DMS114 treated with DMSO at 0.1 percent for 48 hours (cell line): ENCODE measurements around the gene LPP.

ENCODE experiments used
- DNase-seq: peaks from one replicate; lab custom pipeline; 2025; ENCODE audit not compliant: unreplicated experiment; lab: John Stamatoyannopoulos, UW

The LPP gene

DNA sequence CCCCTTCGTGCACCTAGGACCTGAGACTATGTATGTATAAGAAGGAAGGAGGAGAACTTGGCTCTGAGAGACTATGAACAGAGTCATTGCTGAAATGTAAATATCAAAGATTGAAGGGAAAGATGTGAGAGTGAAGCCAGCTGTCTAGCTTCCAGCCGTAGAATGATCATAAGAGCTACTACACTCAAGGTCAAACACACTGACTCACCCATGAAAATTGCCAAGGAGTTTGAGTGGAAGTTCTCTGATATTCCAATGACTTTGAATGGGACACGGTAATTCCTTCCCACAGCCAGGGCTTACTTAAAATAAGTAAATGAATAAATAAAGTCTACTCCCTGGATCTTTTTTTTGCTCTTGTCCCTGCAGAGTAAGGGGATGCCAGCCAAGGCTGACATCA, 618.9 kb downstream of the LPP start:
- DNase-seq: no peak

DNA sequence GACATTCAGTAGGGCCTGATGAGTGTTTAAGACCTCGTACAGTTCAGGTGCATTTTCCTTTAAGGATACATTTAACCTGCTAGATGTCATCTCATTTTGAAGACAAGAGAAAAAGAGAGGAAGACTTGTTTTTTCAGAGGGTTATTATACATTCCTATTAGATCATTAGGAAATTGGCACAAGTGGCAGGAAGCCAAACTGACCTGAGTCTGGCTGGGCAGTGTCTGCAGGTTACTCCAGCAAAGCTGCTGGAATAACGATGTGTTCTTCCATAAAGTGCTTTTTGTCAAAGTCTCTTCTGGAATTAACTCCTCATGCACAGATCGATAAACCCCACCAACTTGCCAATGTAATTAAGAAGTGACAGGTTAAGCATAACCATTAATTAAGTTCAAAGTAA, 621.5 kb downstream of the LPP start:
- no peak for DNase-seq

DNA sequence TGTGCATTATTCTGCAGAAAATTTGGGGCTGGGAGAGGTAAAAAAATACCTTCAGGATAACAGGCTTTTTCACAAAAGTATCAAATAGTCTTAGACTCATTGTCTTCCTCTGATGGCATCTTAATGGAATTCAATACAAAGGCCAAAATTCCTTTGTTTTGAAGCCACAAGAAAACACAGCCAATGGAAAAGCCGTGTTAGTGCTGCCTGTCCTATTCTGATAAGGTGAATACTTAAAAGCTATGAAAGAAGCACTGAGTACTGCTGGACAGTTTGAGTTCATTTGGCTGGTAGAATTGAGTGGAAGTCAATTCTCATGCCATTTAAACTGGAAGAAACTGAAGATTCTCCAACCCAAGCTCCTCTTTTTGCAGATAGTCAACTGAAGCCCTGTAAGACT, 622.5 kb downstream of the LPP start:
- no peak for DNase-seq

GRCh38 chr3:188778091-188778852, 624.3 kb downstream of the LPP start:
- no peak for DNase-seq

- no peak for DNase-seq
These were observed 625.5 kb downstream of the LPP start for GRCh38 chr3:188779281-188779980.

GRCh38 chr3:188780193-188781147, 626.5 kb downstream of the LPP start:
- no peak for DNase-seq

DNA sequence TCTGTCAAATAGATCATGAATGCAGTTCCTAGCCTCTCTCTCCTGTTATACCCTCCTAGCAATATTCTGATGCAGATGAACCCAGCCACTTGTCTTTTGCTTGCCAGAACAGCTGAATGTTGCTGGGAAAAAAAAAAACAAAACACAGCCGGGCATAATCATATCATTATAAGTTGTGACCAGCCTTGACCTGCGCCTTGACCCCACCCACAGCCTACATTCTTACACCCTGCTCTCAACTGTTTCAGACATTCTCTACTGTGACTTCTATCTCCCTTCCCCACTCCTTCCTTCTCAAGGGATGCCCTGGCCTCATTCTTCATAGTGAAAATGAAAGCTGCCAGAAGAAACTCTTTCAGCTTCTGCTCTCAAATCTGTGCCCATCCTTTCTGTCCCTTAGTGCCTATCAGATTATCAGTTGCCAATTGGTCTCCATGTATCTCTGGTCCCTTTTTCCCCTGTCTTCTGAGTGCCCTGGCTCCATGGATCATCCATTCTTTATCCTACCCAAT, 628.7 kb downstream of the LPP start:
- DNase-seq: no peak

GRCh38 chr3:188786424-188786823, 632.5 kb downstream of the LPP start:
- no peak for DNase-seq

DNA sequence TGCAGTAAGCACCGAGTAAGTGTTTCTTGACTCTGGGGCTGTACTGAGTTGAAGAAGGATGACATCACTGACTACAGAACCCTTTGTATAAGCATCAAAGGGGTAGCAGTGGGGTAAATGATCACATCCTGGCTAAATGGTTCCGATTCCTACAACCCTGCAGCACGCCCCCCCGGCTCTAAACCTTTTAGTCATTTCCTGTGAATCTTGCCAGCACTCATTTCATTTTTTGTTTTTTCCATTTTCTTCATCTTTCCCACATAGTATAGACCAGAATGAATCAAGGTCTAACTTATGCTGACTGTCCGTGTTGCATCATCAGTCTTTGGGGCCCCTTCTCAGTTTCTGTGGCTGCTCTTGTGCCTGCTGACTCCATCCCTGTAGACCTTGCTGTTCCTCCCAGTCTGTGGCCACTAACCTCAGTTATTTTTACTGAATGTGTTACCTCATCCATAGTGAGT, 634.7 kb downstream of the LPP start:
- DNase-seq: no peak

DNA sequence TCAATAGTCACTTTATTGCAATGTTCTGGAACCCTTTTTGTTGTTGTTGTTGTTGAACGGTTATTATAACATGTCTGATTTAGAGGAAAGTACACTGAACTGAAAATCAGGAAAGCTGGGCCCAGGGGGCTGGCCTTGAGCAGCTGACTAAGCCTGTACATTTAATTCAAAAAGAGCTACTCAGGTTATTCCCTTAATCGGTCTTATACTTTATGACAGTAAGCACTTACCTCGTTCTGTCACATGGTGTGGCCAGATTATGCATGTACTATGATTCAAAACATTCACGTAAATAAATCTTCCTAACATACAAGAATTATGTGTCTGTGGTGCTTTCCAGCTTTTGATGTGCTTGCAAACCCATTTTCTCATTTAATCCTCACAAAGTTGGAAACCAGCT, 635.3 kb downstream of the LPP start:
- no peak for DNase-seq

DNA sequence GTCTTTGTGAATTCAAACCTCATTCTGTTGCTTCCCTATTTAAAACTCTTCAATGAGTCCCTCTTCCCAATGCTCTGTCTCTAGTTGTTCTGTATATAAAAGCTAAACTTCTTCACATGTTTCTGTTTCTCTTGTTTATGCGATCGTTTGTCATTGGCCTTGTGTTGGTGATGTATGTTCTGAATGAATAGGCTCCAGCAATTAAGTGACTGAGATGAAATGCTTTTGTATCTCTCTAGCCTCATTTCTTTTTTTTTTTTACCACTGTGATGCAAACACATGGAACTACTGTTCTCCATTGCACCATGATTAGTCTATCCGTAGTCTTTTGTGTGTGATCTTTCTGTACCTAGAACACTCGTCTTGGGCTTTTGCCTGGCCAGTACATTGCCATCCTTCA, 637.4 kb downstream of the LPP start:
- DNase-seq: no peak

DNA sequence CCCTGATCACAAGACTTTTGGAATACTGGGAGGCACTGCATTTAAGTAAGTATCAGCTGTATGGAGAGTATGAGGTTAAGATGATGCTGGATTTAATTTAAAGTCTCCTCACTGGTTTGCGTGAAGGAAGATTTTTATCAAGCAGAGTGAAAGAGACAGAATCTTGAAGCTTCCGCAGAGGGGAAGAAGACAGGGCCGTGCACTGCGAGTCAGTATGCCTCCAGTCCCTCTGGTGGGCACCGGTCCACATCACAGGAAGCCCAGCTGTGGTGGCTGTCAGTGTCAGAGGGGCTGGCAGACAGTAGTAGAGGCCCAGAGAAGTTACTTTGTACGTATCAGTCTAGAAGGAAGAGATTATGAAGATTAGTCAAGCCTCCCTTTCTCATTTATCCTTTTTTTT, 638.8 kb downstream of the LPP start:
- DNase-seq: no peak

DNA sequence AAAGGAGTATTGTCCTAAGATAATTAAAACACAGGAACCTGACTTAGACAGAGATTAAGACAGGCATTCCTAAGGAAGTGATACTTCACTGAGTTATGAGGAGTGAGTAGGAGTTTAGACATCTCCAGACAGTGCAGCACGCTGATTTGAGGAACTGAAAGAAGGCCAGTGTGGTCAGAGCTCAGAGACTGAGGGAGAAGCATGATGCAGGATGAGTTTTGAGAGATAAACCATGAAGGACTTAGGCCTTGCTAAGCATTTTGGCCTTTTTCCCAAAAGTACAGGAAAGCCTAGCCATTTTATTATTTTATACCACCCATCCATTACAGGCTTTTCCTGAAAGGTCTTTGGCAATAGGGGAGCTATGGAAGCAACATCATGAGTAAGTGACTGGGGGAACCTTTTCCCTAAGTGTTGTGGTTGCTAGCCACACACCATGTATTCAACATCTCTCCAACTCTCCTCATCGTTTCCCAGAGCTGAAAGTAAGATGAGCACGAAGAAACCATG, 642.2 kb downstream of the LPP start:
- DNase-seq: no peak

DNA sequence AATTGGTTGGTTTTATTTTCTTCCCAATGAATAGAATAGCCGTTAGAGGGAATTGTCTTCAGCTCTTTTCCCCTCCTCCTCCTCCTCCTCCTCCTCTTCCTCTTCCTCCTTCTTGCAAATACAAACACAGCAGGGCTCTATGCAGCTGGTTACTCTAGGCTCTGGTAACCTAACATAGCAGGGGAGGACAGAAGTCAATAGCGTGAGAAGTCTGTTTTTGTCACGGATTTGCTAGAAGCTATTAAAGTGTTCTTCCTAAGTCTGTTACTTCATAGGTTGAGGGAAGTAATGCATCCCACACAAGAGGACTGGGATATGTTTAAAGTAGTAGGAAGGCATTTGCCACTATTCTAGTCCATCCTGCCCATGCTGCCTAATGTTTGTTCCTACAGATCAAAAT, 643.1 kb downstream of the LPP start:
- no peak for DNase-seq

GRCh38 chr3:188798556-188799145, 644.7 kb downstream of the LPP start:
- DNase-seq: no peak

- DNase-seq: no peak
These were observed 647.4 kb downstream of the LPP start for GRCh38 chr3:188801393-188801792.

DNA sequence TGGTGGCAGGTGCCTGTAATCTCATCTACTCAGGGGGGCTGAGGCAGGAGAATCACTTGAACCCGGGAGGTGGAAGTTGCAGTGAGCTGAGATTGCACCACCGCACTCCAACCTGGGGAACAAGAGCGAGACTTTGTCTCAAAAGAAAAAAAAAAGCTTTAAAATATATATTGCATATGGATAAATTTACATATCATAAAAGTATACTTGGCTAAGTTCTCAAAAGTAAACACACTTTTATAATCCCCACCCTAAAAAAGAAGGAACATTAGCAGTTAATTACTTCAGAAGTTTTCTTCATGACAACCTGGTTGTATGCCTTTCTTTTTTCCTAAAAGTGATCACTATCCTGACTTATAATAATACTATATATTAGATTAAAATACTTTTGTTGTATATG, 648.7 kb downstream of the LPP start:
- DNase-seq: no peak

- DNase-seq: no peak
These were observed 653.0 kb downstream of the LPP start for GRCh38 chr3:188807006-188807405.

DNA sequence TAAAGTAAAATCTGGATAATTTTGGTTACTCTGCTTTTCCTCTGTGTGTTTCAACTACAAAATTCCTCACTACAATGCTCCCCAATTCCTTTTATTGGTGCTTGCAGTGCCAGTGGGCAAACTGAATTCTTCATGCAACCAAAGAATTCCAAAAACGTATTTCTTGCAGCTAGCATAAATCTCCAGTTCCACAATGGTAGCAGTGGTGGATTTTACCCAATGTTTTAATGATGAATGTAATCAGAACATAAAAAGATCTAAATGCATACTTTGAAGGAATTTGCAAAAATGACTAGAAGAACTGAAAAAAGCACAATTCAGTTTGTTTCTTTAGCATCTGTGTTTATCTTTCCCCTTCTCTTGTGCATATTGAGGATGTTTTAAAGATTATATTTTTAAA, 658.2 kb downstream of the LPP start:
- no peak for DNase-seq

DNA sequence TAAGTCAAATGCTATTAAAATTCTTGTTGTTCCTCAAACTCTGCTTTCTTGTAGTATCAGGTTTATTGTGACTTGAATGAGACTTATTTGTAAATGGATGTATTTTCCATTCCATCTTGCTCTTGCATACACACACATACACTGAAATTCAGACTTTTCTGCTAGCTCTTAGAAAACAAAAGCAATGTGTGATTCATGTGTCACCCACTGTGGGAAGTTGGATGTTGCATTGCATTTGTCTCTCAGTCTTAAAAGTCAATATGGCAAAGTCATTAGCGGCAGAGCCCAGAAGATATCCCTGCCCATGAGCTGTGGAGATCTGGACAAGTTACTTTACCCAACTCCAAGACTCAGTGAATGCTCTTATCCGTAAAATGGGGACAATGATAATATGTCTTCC, 660.6 kb downstream of the LPP start:
- DNase-seq: no peak
